Astrocyte (in vitro differentiated cells and primary cell): Measurements from ENCODE around the gene BAG5. TPM values are rescaled to one million over a fixed set of nuclear protein-coding genes. Genes with fewer than 3 reads are reported as not detected.

Experiments
- DNase-seq: peaks from one replicate; pipeline ENCODE4 v3.0.0-alpha.2; 2010; ENCODE audit warnings: low read depth
- FAIRE-seq: peaks from 2 replicates; lab custom pipeline; 2011; peaks lifted over from hg19 to GRCh38; lab: Jason Lieb, UNC
- H2AFZ ChIP-seq: 2 replicates; pipeline ENCODE4 v1.6.0; 2012; ENCODE audit warnings: low read depth, low read length, inconsistent platforms
- H3K27ac ChIP-seq: 2 replicates; pipeline ENCODE4 v1.5.1; 2011; ENCODE audit warnings: low read depth, low read length, inconsistent platforms
- H3K27me3 ChIP-seq: 2 replicates; pipeline ENCODE4 v1.6.0; 2011; ENCODE audit warnings: low read length, inconsistent platforms; ENCODE audit not compliant: insufficient read depth
- H3K36me3 ChIP-seq: 2 replicates; pipeline ENCODE4 v1.5.1; 2011; ENCODE audit warnings: low read length, inconsistent platforms; ENCODE audit not compliant: insufficient read depth
- H3K4me1 ChIP-seq: 2 replicates; pipeline ENCODE4 v1.5.1; 2011; ENCODE audit warnings: low read length, inconsistent platforms; ENCODE audit not compliant: insufficient read depth
- H3K4me2 ChIP-seq: 2 replicates; pipeline ENCODE4 v1.6.0; 2012; ENCODE audit warnings: low read length, inconsistent platforms
- H3K4me3 ChIP-seq: 2 replicates; pipeline ENCODE4 v1.5.1; 2011; ENCODE audit warnings: low read depth, mild to moderate bottlenecking, low read length, inconsistent platforms; ENCODE audit not compliant: insufficient read depth
- H3K79me2 ChIP-seq: 2 replicates; pipeline ENCODE4 v1.6.0; 2012; ENCODE audit warnings: mild to moderate bottlenecking, low read length, inconsistent platforms; ENCODE audit not compliant: insufficient read depth
- H3K9ac ChIP-seq: 2 replicates; pipeline ENCODE4 v1.6.0; 2012; ENCODE audit warnings: mild to moderate bottlenecking, low read length, inconsistent platforms
- H3K9me3 ChIP-seq: 2 replicates; pipeline ENCODE4 v1.5.1; 2012; ENCODE audit warnings: low read depth, mild to moderate bottlenecking, low read length, inconsistent platforms; ENCODE audit not compliant: insufficient read depth
- H4K20me1 ChIP-seq: 2 replicates; pipeline ENCODE4 v1.6.0; 2012; ENCODE audit warnings: low read length, inconsistent platforms; ENCODE audit not compliant: insufficient read depth
- H3K27ac Mint-ChIP-seq: one replicate; pipeline ENCODE4 v1.8.0; 2021; ENCODE audit warnings: mild to moderate bottlenecking, mixed read lengths; ENCODE audit not compliant: unreplicated experiment
- H3K27me3 Mint-ChIP-seq: one replicate; pipeline ENCODE4 v1.8.0; 2021; ENCODE audit warnings: low read depth, mixed read lengths; ENCODE audit not compliant: unreplicated experiment
- H3K36me3 Mint-ChIP-seq: one replicate; pipeline ENCODE4 v1.8.0; 2021; ENCODE audit warnings: low read depth, mixed read lengths; ENCODE audit not compliant: unreplicated experiment
- H3K4me1 Mint-ChIP-seq: one replicate; pipeline ENCODE4 v1.8.0; 2021; ENCODE audit warnings: low read depth, mixed read lengths; ENCODE audit not compliant: unreplicated experiment
- H3K4me3 Mint-ChIP-seq: one replicate; pipeline ENCODE4 v1.8.0; 2021; ENCODE audit warnings: mild to moderate bottlenecking, moderate library complexity, mixed read lengths; ENCODE audit not compliant: unreplicated experiment
- H3K9me3 Mint-ChIP-seq: one replicate; pipeline ENCODE4 v1.8.0; 2021; ENCODE audit warnings: mild to moderate bottlenecking, mixed read lengths; ENCODE audit not compliant: unreplicated experiment
- EZH2 ChIP-seq: IDR thresholded peaks from 2 replicates; pipeline ENCODE4 v1.6.1; 2012; ENCODE audit warnings: mild to moderate bottlenecking, low read length, inconsistent platforms; ENCODE audit not compliant: insufficient read depth
- total RNA-seq: library from RNA; stranded (reverse); gene quantifications from 2 replicates; pipeline ENCODE4 v1.2.1, GENCODE V29; 2021
- TF ChIP-seq, protein P1 (sequence below): IDR thresholded peaks from 2 replicates; pipeline ENCODE4 v1.5.1; 2011; ENCODE audit warnings: low read depth, mild to moderate bottlenecking, inconsistent platforms, low read length, moderate library complexity; ENCODE audit not compliant: insufficient read depth

Gene BAG5
- total RNA-seq, 1 donor from 2014 or later = 35.2 TPM

DNA sequence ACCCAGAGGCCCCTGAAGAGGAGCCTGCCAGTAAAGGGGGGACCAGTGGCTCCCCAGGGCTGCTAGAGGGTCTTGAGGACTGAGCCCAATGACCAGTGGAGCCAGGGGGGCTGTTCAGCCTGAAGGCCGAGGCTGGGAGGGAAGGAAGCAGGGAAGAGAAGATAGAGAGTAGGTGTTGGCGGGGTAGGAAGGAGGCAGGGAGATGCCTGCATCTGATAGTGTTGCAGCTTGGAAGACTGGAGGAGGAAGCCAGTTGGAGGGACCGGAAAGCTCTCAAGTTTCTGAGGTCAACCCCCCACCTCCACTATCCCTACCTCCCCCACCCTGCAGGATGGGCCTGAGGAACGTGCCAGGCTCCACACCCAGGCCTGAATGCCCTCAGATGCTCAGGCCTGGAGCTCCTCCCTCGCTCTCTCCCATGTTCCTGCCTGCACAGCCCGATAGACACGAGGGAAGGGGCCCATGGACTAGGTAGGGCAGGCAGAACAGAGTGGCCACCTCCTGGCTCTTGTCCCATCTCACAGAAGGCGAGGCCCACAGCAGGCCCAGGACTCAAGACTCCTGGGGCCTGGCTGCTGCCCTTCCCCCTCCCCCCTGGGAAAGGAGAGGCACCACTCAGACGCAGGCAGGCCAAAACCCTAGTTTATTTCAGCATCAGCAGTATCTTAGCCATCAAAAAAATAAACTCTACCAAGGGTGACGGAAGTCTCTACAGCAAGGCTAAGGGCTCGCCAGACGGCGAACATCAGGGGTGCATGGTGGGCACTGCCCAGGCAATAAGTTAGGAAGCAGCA lies 43.2 kb downstream of the BAG5 start:
- Mint-ChIP-seq H3K9me3 (no peaks in the 10 kb centered on the region), H3K4me1 (peaks cover 21% of the 10 kb centered on the region), H3K4me3 (peak overlapping the region; percentile 77), H3K36me3 (peaks cover 3% of the 10 kb centered on the region), H3K27ac (peak overlapping the region; percentile 78), H3K27me3 (peaks cover 6% of the 10 kb centered on the region)
- Histone ChIP-seq H3K4me3 (no peak overlapping the region), H3K4me1 (peaks cover 34% of the 10 kb centered on the region), H3K27ac (no peak overlapping the region), H2AFZ (no peak overlapping the region), H3K36me3 (no peaks in the 10 kb centered on the region), H3K9me3 (no peaks in the 10 kb centered on the region), H3K9ac (no peak overlapping the region), H3K4me2 (peak overlapping the region; percentile 4), H3K27me3 (peaks cover 14% of the 10 kb centered on the region), H4K20me1 (peaks cover 56% of the 10 kb centered on the region), H3K79me2 (no peaks in the 10 kb centered on the region)
- FAIRE-seq (no peak), DNase-seq (no peak)
- no peak for TF ChIP-seq EZH2
- TF ChIP-seq, protein P1, sequence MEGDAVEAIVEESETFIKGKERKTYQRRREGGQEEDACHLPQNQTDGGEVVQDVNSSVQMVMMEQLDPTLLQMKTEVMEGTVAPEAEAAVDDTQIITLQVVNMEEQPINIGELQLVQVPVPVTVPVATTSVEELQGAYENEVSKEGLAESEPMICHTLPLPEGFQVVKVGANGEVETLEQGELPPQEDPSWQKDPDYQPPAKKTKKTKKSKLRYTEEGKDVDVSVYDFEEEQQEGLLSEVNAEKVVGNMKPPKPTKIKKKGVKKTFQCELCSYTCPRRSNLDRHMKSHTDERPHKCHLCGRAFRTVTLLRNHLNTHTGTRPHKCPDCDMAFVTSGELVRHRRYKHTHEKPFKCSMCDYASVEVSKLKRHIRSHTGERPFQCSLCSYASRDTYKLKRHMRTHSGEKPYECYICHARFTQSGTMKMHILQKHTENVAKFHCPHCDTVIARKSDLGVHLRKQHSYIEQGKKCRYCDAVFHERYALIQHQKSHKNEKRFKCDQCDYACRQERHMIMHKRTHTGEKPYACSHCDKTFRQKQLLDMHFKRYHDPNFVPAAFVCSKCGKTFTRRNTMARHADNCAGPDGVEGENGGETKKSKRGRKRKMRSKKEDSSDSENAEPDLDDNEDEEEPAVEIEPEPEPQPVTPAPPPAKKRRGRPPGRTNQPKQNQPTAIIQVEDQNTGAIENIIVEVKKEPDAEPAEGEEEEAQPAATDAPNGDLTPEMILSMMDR = no peak

DNA sequence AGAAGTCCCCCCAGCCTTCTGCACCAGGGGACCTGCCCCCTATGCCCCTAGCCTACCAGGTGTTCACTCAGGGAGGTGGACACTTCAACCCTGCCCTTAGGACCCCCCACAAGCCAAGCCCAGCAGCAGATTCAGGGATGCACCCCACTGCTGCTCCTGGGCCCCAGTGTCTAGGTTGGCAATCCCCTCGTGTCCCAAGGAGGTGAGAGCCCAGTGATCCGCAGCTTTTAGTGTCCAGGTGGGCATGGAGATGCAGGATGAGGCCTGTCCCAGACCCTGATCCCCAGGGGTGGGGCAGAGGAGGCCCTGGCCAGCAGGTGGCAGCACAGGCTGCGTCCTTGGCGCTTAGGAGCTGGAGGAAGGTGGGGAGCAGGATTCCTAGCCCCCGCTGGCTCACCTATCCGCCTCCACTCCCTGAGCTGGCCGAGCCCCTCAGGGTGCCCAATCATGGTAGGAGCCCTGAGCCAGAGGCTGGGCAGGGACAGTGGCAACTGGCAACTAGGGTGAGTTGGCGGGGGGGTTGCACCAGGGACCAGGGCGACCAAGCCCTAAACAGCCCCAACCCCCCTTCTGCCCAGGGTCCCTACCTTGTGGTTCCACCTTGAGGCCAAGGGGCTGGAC lies 43.9 kb downstream of the BAG5 start:
- H4K20me1 ChIP-seq = peaks cover 56% of the 10 kb centered on the region
- Mint-ChIP-seq H3K4me3 (no peak overlapping the region), H3K36me3 (peaks cover 3% of the 10 kb centered on the region), H3K9me3 (no peaks in the 10 kb centered on the region), H3K4me1 (peaks cover 21% of the 10 kb centered on the region), H3K27me3 (peaks cover under 1% of the 10 kb centered on the region), H3K27ac (no peak overlapping the region)
- DNase-seq (no peak), FAIRE-seq (no peak)
- no peaks in the 10 kb centered on the region for H3K36me3 ChIP-seq
- peak overlapping the region; percentile 4 for H3K4me2 ChIP-seq
- no peaks in the 10 kb centered on the region for H3K79me2 ChIP-seq
- no peak overlapping the region for H3K9ac ChIP-seq
- no peak for TF ChIP-seq EZH2
- TF ChIP-seq, protein P1 = peak; percentile 66
- no peaks in the 10 kb centered on the region for H3K9me3 ChIP-seq
- H3K4me1 ChIP-seq = peaks cover 34% of the 10 kb centered on the region
- H2AFZ ChIP-seq = no peak overlapping the region
- H3K27ac ChIP-seq = no peak overlapping the region
- peaks cover 10% of the 10 kb centered on the region for H3K27me3 ChIP-seq
- no peak overlapping the region for H3K4me3 ChIP-seq
